ENCODE measurements around the gene CIAPIN1. TPM values are rescaled to one million over a fixed set of nuclear protein-coding genes. Genes with fewer than 3 reads are reported as not detected.

CIAPIN1 gene
- total RNA-seq, 2 experiments from 2014 or later, result 53.3 to 53.4 TPM

DNA sequence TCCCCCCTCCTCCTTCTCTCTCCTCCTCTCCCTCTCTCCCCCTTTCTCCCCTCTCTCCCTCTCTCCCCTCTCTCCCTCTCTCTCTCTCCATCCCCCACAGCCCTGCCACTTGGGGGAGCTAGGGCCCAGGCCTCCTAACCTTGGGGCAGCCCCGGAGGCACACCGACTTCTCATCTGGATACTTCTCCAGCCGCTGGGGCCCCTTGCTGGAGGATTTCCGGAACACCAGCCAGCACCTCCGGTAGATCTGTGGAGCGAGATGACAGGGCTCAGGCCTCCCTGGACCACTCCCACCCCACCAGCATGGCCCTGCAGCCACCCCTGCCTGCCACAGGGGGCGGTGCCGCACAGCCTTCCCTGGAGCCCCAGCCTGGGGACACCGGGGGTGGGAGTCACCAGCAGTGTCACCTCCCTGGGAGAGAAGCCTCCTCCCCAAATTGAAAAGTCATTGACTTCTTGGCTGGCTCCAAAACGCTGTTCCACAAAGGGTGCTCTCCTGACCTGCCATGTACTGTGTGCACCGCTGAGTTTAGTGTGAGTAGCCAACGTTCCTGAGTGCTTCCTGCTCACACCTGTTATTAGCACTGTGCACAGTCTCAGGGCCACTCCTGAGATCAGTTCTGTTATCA lies 28.6 kb upstream of the CIAPIN1 start:
- Mint-ChIP-seq H3K4me3 (peak overlapping the region; percentile 22), H3K27ac (peak overlapping the region; percentile 48), H3K4me1 (ENCODE audit: low read depth) (peaks cover 15% of the 10 kb centered on the region), H3K9me3 (no peaks in the 10 kb centered on the region), H3K27me3 (no peaks in the 10 kb centered on the region), H3K36me3 (ENCODE audit: low read depth) (no peaks in the 10 kb centered on the region)
- DNase-seq, result peak; percentile 93
- intact Hi-C loops (cut with micrococcal nuclease), result loop anchor here (2.0 kb wide), 1 partner anchor 43 kb away; no protein-coding TSS in a partner anchor
- ChIA-PET POLR2A (interaction anchor here (0.8 to 6.9 kb wide), 4 partner anchors 9 to 25 kb away, joined by 3 to 29 read pairs (median 4); partner anchors contain the start of gene POLR2C), CTCF (interaction anchor here (0.7 to 8.2 kb wide), 17 partner anchors 9 to 101 kb away, joined by 3 to 71 read pairs (median 4); partner anchors contain the start of gene DOK4)
- peak; percentile 98 for ATAC-seq
- TF ChIP-seq CTCF (IDR thresholded peaks at IDR 0.05), result peak; percentile 97

DNA sequence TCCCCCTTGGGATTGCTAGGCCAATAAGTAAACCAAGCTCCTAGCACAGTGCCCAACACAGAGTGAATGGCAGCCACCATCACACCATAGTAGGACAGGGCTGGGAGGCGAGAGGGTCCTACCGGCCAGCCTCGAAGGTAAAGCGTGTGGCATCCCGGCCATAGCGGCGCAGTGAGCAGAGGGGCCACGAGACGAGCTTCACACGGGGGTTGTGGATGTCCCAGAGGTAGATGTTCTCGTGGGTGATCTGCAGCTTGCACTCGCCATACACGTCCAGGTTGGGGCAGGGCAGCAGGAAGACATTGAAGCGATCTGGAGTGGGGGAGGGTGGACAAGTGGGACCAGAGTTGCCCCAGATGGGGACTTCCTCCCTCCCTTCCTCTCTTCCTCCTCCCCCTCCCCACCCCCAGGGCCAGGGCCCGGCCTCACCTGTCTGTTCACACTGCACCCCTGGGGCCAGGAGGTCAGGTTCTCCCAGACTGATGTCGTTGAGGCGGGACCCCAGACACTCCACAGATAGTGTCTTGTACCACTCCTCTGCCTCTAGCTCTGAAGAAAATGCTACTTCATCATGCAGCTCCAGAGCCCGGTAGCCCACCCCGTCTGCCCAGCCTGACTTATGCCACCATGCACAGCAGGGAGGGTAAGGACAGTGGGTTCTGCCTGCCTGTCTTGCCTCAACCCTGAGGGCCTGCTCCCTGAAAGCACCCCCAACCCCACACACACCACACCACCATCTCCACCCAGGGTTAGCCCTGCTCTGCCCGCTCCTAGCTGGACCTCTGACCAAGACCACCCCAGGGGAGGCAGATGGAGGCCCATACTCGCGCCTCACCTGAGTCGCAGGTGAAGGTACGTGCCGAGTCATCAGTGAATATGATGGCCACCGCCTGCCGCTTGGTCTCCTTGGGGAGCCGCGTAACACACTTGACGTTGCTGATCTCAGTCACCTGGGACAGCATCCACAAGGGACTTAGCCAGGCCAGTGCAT lies 27.8 kb upstream of the CIAPIN1 start:
- H3K4me1 Mint-ChIP-seq (ENCODE audit: low read depth), result peaks cover 15% of the 10 kb centered on the region
- H3K9me3 Mint-ChIP-seq, result no peaks in the 10 kb centered on the region
- no peak overlapping the region for H3K4me3 Mint-ChIP-seq
- ATAC-seq (no peak), DNase-seq (no peak)
- ChIA-PET CTCF (interaction anchor here (0.7 to 8.2 kb wide), 20 partner anchors 8 to 101 kb away, joined by 3 to 71 read pairs (median 4); partner anchors contain the start of genes DOK4 and POLR2C), POLR2A (interaction anchor here (0.6 to 6.9 kb wide), 8 partner anchors 10 to 63 kb away, joined by 3 to 29 read pairs (median 4); partner anchors contain the start of genes DOK4 and POLR2C)
- H3K36me3 Mint-ChIP-seq (ENCODE audit: low read depth), result peaks cover 3% of the 10 kb centered on the region
- peak overlapping the region; percentile 66 for H3K27ac Mint-ChIP-seq
- no peaks in the 10 kb centered on the region for H3K27me3 Mint-ChIP-seq
- no peak for TF ChIP-seq CTCF (IDR thresholded peaks at IDR 0.05)
- intact Hi-C loops (cut with micrococcal nuclease), result no loop called here

GRCh38 chr16:57473906-57474305 lies 26.7 kb upstream of the CIAPIN1 start:
- POLR2A ChIA-PET, result interaction anchor here (1.0 to 6.9 kb wide), 4 partner anchors 9 to 39 kb away, joined by 3 to 29 read pairs (median 17); partner anchors contain the start of genes DOK4 and POLR2C
- DNase-seq (no peak), ATAC-seq (no peak)
- intact Hi-C loops (cut with micrococcal nuclease), result no loop called here
- no peak for TF ChIP-seq CTCF (IDR thresholded peaks at IDR 0.05)
- Mint-ChIP-seq H3K9me3 (no peaks in the 10 kb centered on the region), H3K27ac (no peak overlapping the region), H3K4me1 (ENCODE audit: low read depth) (peaks cover 15% of the 10 kb centered on the region), H3K4me3 (no peak overlapping the region), H3K36me3 (ENCODE audit: low read depth) (peaks cover 8% of the 10 kb centered on the region), H3K27me3 (no peaks in the 10 kb centered on the region)
- CTCF ChIA-PET, result interaction anchor here (1.0 to 8.2 kb wide), 7 partner anchors 11 to 102 kb away, joined by 3 to 71 read pairs (median 7); partner anchors contain the start of genes DOK4 and POLR2C

DNA sequence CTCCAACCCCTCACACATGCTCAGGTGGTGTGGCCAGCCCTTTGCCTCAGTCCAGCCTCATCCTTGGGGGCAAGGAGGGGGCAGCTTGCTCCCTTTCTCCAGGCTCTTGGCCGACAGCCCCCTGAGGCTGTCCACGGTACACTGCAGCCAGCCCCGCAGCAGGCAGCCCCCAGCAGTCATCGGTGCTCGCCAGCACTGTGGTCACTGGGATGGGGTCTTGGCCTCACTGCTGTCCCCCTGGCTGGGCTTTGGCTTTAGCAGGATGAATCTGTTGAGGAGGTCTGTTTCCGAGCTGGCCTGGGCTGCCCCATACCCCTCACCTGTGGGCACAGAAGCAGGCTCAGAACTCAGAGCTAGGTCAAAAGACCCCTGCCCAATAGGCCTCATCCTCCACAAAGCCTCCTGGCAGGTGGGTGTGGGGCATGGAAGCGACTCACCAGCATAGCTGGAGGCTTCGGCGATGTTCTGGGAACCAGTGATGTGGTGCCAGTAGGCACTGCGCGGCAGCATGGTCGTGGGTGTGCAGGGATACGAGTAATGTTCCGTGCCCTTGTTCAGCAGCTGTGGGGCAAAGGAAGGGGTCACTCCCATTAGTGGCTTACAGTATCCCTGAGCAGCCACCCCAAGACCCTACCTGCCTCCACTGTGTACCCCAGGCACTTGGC lies 26.1 kb upstream of the CIAPIN1 start:
- no peaks in the 10 kb centered on the region for H3K9me3 Mint-ChIP-seq
- no peak for ATAC-seq
- CTCF ChIA-PET, result interaction anchor here (1.0 to 8.2 kb wide), 5 partner anchors 9 to 103 kb away, joined by 3 to 71 read pairs (median 17); partner anchors contain the start of genes DOK4 and POLR2C
- H3K27ac Mint-ChIP-seq, result no peak overlapping the region
- intact Hi-C loops (cut with micrococcal nuclease), result no loop called here
- peaks cover 12% of the 10 kb centered on the region for H3K36me3 Mint-ChIP-seq (ENCODE audit: low read depth)
- POLR2A ChIA-PET, result interaction anchor here (2.7 to 6.9 kb wide), 3 partner anchors 9 to 12 kb away, joined by 12 to 29 read pairs (median 22); partner anchors contain the start of genes DOK4 and POLR2C
- H3K4me1 Mint-ChIP-seq (ENCODE audit: low read depth), result peaks cover 15% of the 10 kb centered on the region
- no peak for DNase-seq
- H3K4me3 Mint-ChIP-seq, result no peak overlapping the region
- no peak for TF ChIP-seq CTCF (IDR thresholded peaks at IDR 0.05)
- no peaks in the 10 kb centered on the region for H3K27me3 Mint-ChIP-seq

All from activated CD8-positive, alpha-beta T cell treated with anti-CD3 and anti-CD28 coated beads for 36 hours (primary cell).